Uterus (tissue), 2 donors: Measurements from ENCODE around the gene NXNL2.

ENCODE experiments used
- POLR2A ChIP-seq, 2 donors: fragments of 450-650 bp; IDR thresholded peaks; one replicate each; pipeline ENCODE4 v1.6.1; 2016; ENCODE audit warnings: antibody characterized with exemption in 2 of 2, mild to moderate bottlenecking in 1 of 2, moderate library complexity in 1 of 2
- TF ChIP-seq, protein P1 (sequence below), 4 experiments: fragments of 200-600 bp in 2 of 4; fragments of 450-650 bp in 2 of 4; sonication (generic) in 2 of 4; IDR thresholded peaks; one replicate each; pipeline ENCODE4 v1.5.1; 2016 to 2019; ENCODE audit warnings: antibody characterized with exemption in 4 of 4, mild to moderate bottlenecking in 2 of 4, moderate library complexity in 1 of 4

DNA sequence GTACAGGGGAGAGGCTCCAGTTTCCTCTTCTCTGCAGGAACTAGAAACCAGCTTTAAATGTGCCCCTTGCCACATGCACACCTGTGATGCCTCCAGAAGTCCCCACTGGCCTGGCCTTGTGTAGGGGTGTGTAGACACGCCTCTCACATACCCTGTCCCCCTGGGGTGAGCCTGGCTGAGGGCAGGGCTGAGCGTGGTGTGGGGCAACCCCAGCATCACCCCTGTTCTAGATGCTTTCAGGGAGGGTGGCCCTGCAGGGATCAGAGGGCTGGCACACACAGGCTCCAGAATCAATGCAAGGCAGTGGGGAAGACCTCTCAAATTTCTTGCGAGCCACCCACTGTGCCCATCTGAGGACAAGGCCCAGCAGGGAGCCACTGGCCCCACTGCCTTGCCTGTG lies 54.7 kb downstream of the NXNL2 start:
- TF ChIP-seq, protein P1, sequence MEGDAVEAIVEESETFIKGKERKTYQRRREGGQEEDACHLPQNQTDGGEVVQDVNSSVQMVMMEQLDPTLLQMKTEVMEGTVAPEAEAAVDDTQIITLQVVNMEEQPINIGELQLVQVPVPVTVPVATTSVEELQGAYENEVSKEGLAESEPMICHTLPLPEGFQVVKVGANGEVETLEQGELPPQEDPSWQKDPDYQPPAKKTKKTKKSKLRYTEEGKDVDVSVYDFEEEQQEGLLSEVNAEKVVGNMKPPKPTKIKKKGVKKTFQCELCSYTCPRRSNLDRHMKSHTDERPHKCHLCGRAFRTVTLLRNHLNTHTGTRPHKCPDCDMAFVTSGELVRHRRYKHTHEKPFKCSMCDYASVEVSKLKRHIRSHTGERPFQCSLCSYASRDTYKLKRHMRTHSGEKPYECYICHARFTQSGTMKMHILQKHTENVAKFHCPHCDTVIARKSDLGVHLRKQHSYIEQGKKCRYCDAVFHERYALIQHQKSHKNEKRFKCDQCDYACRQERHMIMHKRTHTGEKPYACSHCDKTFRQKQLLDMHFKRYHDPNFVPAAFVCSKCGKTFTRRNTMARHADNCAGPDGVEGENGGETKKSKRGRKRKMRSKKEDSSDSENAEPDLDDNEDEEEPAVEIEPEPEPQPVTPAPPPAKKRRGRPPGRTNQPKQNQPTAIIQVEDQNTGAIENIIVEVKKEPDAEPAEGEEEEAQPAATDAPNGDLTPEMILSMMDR (IDR thresholded peaks at IDR 0.05): no peak
- TF ChIP-seq POLR2A (IDR thresholded peaks at IDR 0.05): no peak
